MM.1S (cell line): ENCODE data around the gene NRM.
"Not testable (repeated sequence)": the region's sequence is repeated elsewhere in the genome, so short reads cannot be mapped to it uniquely, and the experiment has no call there.

ENCODE experiments used
- DNase-seq: peaks from one replicate; pipeline ENCODE4 v3.0.0-alpha.2; 2015
- H2AFZ ChIP-seq: fragments of 300-600 bp; sonication (generic); 2 replicates; pipeline ENCODE4 v1.6.0; 2016; ENCODE audit warnings: antibody characterized with exemption, low read length
- H3F3A ChIP-seq: fragments of 300-600 bp; sonication (generic); 2 replicates; pipeline ENCODE4 v1.6.1; 2016; ENCODE audit warnings: mild to moderate bottlenecking, antibody characterized with exemption, low read length, moderate library complexity, mixed read lengths; ENCODE audit not compliant: insufficient read depth
- H3K27ac ChIP-seq: fragments of 300-600 bp; sonication (generic); 2 replicates; pipeline ENCODE4 v1.5.1; 2016; ENCODE audit warnings: mild to moderate bottlenecking, low read length
- H3K27me3 ChIP-seq: fragments of 300-600 bp; sonication (generic); replicated peaks from 2 replicates; pipeline ENCODE4 v1.6.0; 2016; ENCODE audit warnings: low read length; ENCODE audit not compliant: insufficient read depth
- H3K36me3 ChIP-seq: fragments of 300-600 bp; sonication (generic); replicated peaks from 2 replicates; pipeline ENCODE4 v1.6.1; 2016; ENCODE audit warnings: mild to moderate bottlenecking, low read length, mixed read lengths; ENCODE audit not compliant: insufficient read depth
- H3K4me1 ChIP-seq: fragments of 300-600 bp; sonication (generic); 2 replicates; pipeline ENCODE4 v1.6.1; 2016; ENCODE audit warnings: low read length, mixed read lengths
- H3K4me2 ChIP-seq: fragments of 300-600 bp; sonication (generic); 2 replicates; pipeline ENCODE4 v1.6.0; 2016; ENCODE audit warnings: low read depth, low read length
- H3K4me3 ChIP-seq: fragments of 300-600 bp; sonication (generic); 2 replicates; pipeline ENCODE4 v1.5.1; 2016; ENCODE audit warnings: low read length, mixed read lengths
- H3K79me2 ChIP-seq: fragments of 300-600 bp; sonication (generic); 2 replicates; pipeline ENCODE4 v1.6.1; 2016; ENCODE audit warnings: mixed run types, low read length, mixed read lengths
- H3K9ac ChIP-seq: fragments of 300-600 bp; sonication (generic); 2 replicates; pipeline ENCODE4 v1.6.1; 2016; ENCODE audit warnings: low read length, mixed read lengths
- H3K9me2 ChIP-seq: fragments of 300-600 bp; sonication (generic); replicated peaks from 2 replicates; pipeline ENCODE4 v1.6.1; 2016; ENCODE audit warnings: mild to moderate bottlenecking, low read length, mixed read lengths; ENCODE audit not compliant: insufficient read depth
- H3K9me3 ChIP-seq: fragments of 300-600 bp; sonication (generic); replicated peaks from 2 replicates; pipeline ENCODE4 v1.6.1; 2016; ENCODE audit warnings: mild to moderate bottlenecking, low read length, mixed read lengths; ENCODE audit not compliant: insufficient read depth
- H4K20me1 ChIP-seq: fragments of 300-600 bp; sonication (generic); 2 replicates; pipeline ENCODE4 v1.6.1; 2016; ENCODE audit warnings: mild to moderate bottlenecking, low read length, moderate library complexity, mixed read lengths; ENCODE audit not compliant: insufficient read depth
- CTCF ChIP-seq: fragments of 300-600 bp; sonication (generic); IDR thresholded peaks from 2 replicates; pipeline ENCODE4 v1.5.1; 2016; ENCODE audit warnings: antibody characterized with exemption, low read length, mixed read lengths
- EZH2 ChIP-seq: fragments of 300-600 bp; sonication (generic); optimal IDR thresholded peaks from 2 replicates; pipeline ENCODE3; 2017; ENCODE audit warnings: low read depth, mild to moderate bottlenecking, antibody characterized with exemption, low read length, mixed read lengths
- EZH2phosphoT487 ChIP-seq: fragments of 300-600 bp; sonication (generic); IDR thresholded peaks from 2 replicates; pipeline ENCODE4 v1.6.1; 2018; ENCODE audit warnings: antibody characterized with exemption, low read length

The NRM gene

DNA sequence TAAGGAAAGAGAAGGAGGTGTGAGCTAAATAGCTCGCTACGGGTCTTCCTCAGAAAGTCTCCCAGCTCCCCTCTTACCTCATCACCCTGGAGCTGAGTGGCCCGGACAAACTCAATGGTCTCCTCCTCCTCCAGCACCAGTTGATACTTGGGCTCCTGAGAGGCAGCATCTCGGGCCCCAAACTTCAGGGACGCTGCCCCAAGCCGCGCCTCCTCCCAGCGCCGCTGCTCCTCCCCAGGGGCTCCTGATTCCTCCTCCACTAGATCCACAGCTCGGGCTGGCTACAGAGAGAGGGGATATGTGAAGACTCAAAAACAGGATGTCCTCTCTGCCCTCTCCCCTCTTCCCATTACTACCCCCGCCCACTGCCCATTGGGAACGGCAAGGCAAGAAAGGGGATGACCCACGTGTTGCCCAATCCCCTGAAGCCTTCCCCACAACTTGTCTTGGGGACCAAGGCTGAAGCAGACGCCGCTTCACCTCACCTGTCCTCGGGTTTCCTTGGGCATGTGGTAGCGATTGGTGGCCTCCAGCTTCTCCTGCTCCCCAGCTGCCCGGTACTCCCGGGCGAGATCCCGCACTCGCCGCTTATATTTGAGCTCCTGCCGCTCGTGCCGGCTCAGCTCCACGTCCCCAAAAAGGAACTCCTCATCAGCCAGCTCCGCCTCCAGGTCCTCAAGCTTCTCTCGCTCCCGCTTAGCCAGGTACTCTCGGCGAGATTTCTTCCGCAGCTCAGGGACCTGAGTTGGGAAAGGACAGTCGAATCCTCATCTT is 25.6 kb downstream of the NRM start:
- Histone ChIP-seq H3K27me3 (no peaks in the 10 kb centered on the region), H4K20me1 (no peaks in the 10 kb centered on the region), H3K4me1 (no peaks in the 10 kb centered on the region), H3F3A (no peaks in the 10 kb centered on the region), H3K9me2 (no peaks in the 10 kb centered on the region), H2AFZ (no peak overlapping the region), H3K4me2 (no peak overlapping the region), H3K9ac (no peak overlapping the region), H3K27ac (no peak overlapping the region), H3K36me3 (no peaks in the 10 kb centered on the region; the same call in 1 of the 2 replicates), H3K79me2 (0 out of 2 replicates have a peak, but pooled peaks cover under 1% of the 10 kb centered on the region), H3K4me3 (no peak overlapping the region), H3K9me3 (no peaks in the 10 kb centered on the region)
- no peak for TF ChIP-seq CTCF
- no peak for DNase-seq

- H2AFZ ChIP-seq, DNase-seq: not testable (repeated sequence)
Measured at GRCh38 chr6:30657922-30658321, 32.9 kb downstream of the NRM start.

DNA sequence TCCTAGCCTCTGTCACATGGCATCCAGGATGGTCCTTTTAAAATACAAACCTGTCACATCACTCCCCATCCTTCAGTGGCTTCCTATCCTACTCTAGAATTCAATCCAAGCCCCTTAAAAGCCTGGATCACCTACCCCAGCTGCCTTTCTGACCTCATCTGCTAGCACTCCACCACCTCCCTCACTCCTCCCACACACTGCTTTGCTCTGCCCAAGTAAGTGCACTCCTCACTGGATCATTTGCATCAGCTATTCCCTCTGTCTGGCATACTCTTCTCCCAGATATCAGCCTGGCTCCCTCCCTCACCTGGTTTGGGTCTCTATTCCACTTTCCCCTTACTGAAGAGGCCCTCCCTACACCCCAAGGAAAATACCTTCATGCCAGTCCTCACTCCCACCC is 33.3 kb downstream of the NRM start:
- H3K9me2 ChIP-seq: no peaks in the 10 kb centered on the region
- no peaks in the 10 kb centered on the region for H4K20me1 ChIP-seq
- DNase-seq: no peak
- no peak overlapping the region for H3K9ac ChIP-seq
- H3K27ac ChIP-seq: no peak overlapping the region
- no peaks in the 10 kb centered on the region for H3K9me3 ChIP-seq
- TF ChIP-seq CTCF (no peak), EZH2 (no peak), EZH2phosphoT487 (no peak)
- no peaks in the 10 kb centered on the region; the same call in 1 of the 2 replicates for H3K36me3 ChIP-seq
- H3K4me3 ChIP-seq: no peak overlapping the region
- no peaks in the 10 kb centered on the region for H3K4me1 ChIP-seq
- no peak overlapping the region for H2AFZ ChIP-seq
- no peaks in the 10 kb centered on the region; the same call in 1 of the 2 replicates for H3F3A ChIP-seq
- H3K79me2 ChIP-seq: no peaks in the 10 kb centered on the region
- H3K4me2 ChIP-seq: no peak overlapping the region
- H3K27me3 ChIP-seq: no peaks in the 10 kb centered on the region

More at GRCh38 chr6:30657922-30658321, 32.9 kb downstream of the NRM start:
- not testable (repeated sequence) for H3F3A ChIP-seq, H3K4me2 ChIP-seq, H3K27me3 ChIP-seq, H3K9me3 ChIP-seq, H4K20me1 ChIP-seq, H3K4me3 ChIP-seq, H3K79me2 ChIP-seq, H3K9ac ChIP-seq, H3K27ac ChIP-seq, H3K4me1 ChIP-seq, H3K36me3 ChIP-seq, H3K9me2 ChIP-seq

GRCh38 chr6:30656513-30656912 is 34.3 kb downstream of the NRM start:
- Histone ChIP-seq H3K9me2 (no peaks in the 10 kb centered on the region), H4K20me1 (no peaks in the 10 kb centered on the region), H2AFZ (no peak overlapping the region), H3K27me3 (no peaks in the 10 kb centered on the region), H3K4me2 (no peak overlapping the region), H3K27ac (no peak overlapping the region), H3K9ac (no peak overlapping the region), H3K36me3 (no peaks in the 10 kb centered on the region; the same call in 1 of the 2 replicates), H3K9me3 (no peaks in the 10 kb centered on the region), H3K4me3 (no peak overlapping the region), H3F3A (peaks cover 4% of the 10 kb centered on the region; the same call in 1 of the 2 replicates), H3K79me2 (no peaks in the 10 kb centered on the region), H3K4me1 (no peaks in the 10 kb centered on the region)
- DNase-seq: no peak
- no peak for TF ChIP-seq EZH2
- no peak for TF ChIP-seq EZH2phosphoT487
- no peak for TF ChIP-seq CTCF
